Measurements from ENCODE around the gene TEX261.

- peak; percentile 75 for TF ChIP-seq CTCF (IDR thresholded peaks at IDR 0.05; ENCODE audit: insufficient read depth, low read length, poor library complexity, severe bottlenecking)
- no peak for TF ChIP-seq EZH2phosphoT487 (conservative IDR thresholded peaks at IDR 0.05; ENCODE audit: low read length)
Measured at GRCh38 chr2:70948337-70949003, 46.2 kb downstream of the TEX261 start.
